IPS-11a (cell line): Measurements from ENCODE around the gene GSK3B.

Experiments
- H3K4me3 ChIP-seq: one replicate; pipeline ENCODE4 v1.5.1; 2013; ENCODE audit warnings: low read depth, low read length, control low read depth

The GSK3B gene

DNA sequence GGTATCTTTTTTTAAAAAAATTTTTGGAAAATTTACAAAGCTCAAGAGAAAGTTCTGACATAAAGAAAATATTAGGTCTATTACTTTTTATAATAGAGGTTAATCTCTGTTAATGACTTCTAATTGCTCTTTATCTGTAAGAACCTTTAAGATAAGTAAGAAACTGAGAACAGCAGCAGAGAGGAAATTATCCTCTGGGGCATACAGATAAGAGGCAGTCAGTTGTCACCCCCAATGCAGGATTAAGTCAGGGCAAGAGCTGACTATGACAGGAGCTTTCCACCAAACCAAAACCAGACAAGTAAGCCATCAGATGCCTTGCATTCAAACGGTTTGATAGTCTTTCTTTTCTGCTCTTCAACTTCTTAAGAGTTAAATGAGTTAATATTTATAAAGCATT is 149.0 kb downstream of the GSK3B start:
- no peak overlapping the region for H3K4me3 ChIP-seq

DNA sequence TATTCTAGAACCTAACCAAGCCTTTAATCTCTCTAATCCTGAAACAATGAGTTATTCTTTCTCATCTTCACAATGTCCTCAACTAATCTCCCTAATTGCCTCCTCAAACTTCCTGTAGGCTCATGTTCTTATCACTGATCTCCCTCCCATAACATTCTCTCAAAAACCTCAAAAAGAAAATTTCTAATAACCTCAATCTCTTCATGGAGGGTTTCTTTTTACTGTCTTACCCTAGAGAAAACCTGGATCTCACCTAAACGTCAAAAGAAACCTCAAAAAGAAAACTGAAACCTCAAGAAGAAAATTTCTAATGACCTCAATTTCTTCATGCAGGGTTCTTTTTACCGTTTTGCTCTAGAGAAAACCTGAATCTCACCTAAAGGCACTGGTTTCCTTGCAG is 150.2 kb downstream of the GSK3B start:
- H3K4me3 ChIP-seq = no peak overlapping the region

DNA sequence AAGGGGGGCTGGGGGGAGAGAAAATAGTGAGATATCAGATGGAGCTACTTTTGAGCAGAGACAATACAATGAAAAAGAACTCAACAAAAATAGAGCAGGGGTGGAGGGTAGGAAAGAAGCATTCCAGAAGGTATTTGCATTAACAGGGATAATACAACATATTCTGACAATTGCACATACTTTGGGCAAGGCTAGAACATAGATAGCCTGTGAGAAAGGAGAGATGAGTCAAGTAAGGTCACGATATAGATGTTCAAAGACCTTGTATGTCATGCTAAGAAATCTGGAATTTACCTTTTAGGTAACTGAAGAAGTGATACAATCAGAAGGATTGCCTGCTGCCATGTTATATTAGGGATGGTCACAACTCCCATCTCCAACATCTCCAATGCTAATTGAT is 155.2 kb downstream of the GSK3B start:
- H3K4me3 ChIP-seq = no peak overlapping the region

- no peak overlapping the region for H3K4me3 ChIP-seq
Measured at GRCh38 chr3:119937229-119937628, 157.0 kb downstream of the GSK3B start.

- H3K4me3 ChIP-seq = no peak overlapping the region
Measured at GRCh38 chr3:119934249-119934648, 160.0 kb downstream of the GSK3B start.

DNA sequence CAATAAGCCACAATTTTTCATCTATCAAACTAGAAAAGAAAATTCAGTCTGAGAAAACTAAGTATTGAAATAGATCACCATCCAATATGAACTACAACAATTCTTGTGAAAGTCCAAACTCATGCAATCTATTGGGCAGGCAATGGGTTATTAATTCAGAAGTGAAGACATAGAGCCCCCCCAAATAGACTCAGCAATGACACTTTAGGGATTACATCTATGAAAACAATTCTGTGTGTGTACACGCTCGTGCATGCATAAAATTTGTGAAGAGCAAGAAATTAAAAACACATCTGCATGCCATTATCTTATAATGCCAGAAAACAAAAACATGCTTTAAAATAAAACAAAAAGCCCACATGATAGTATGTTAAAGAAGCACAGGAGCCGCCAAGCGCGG is 161.0 kb downstream of the GSK3B start:
- no peak overlapping the region for H3K4me3 ChIP-seq

DNA sequence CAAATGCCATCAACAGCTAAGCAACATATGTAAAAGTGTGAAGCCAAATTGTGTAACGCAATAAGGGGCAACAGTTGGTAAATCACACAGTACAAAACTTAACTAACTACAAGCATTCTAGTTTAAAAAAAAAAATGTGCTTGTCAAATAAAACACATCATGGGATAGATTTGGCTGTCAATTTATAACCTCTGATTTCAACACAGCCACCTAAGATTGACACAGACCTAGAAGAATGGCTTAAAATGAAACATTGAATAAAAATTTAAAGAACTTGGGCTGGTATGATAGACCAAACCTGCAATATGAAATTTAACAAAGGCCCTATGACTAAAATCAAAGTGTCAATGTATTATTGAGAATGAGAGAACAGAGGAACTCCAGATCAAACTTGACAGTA is 164.0 kb downstream of the GSK3B start:
- no peak overlapping the region for H3K4me3 ChIP-seq

GRCh38 chr3:119927190-119927589 is 167.1 kb downstream of the GSK3B start:
- no peak overlapping the region for H3K4me3 ChIP-seq

- no peak overlapping the region for H3K4me3 ChIP-seq
Measured at GRCh38 chr3:119924111-119925094, 169.8 kb downstream of the GSK3B start.

- no peak overlapping the region for H3K4me3 ChIP-seq
Measured at GRCh38 chr3:119918992-119919933, 175.0 kb downstream of the GSK3B start.

DNA sequence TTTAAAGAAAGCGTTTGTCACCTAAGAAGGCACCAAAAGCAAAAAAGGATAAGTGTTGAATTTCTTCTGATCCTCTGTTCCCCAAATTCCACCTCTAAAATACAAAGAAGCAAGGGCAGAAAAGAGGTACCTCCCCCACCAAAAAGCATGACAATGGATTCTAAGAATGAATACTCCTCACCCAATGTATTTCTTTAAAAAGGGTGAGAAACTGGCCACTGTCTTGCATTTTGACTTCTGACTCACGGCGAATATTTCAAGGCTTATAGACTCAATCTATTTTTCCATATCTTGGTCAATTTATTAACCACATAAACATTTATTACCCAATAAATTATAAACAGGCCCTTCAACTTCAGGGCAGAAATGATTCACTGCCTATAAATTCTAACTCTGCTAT is 181.2 kb downstream of the GSK3B start:
- no peak overlapping the region for H3K4me3 ChIP-seq

DNA sequence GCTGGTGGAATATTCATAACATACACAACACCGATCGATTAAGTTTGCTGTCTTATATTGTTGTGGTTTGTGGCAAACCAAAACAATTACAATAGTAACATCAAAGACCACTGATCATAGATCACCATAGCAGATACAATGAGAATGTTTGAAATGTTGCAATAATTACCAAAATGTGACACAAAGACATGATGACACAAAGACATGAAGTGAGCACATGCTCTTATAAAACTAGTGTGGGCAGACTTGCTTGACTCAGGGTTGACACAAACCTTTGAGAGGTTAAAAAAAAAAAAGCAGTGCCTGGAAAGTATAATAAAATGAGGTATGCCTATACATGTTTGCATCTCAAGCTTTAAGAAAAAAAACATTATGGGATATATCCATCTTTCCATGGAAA is 182.0 kb downstream of the GSK3B start:
- H3K4me3 ChIP-seq = no peak overlapping the region

GRCh38 chr3:119911748-119912147 is 182.5 kb downstream of the GSK3B start:
- no peak overlapping the region for H3K4me3 ChIP-seq

DNA sequence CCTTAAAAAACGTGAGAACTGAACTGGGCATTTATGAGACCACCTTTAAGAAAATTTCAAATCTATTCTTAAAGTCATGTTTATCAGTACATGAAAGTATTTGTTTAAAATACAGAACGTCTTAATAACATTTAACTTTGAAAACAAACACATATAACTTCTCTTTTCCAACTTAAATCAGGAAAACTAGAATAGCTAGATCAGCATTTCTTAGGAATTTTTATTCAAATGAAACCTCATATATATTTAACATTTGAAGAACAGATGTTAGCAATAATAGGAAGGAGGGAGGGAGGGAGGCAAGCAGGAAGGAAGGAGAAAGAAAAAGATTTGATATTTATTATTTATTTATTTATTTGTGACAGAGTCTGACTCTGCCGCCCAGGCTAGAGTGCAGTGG is 192.2 kb downstream of the GSK3B start:
- no peak overlapping the region for H3K4me3 ChIP-seq

DNA sequence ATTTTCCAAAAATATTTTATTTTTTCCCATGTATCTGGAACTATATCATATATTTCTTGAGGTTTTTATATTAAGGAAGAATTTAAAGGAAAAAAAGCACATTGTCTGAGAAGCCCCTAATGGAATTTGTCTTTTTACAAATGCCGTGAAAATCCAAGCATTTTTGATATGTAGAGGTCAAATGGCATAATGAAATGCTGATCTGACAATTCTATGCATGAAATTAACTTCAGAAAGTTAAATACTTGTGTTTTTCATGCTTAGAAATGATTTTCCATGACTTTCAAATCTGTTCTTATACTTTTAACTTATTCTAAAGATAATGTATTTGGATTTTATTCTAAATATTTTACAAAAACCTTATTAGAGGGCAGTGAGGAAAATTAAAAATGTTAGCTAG is 193.1 kb downstream of the GSK3B start:
- H3K4me3 ChIP-seq = no peak overlapping the region

DNA sequence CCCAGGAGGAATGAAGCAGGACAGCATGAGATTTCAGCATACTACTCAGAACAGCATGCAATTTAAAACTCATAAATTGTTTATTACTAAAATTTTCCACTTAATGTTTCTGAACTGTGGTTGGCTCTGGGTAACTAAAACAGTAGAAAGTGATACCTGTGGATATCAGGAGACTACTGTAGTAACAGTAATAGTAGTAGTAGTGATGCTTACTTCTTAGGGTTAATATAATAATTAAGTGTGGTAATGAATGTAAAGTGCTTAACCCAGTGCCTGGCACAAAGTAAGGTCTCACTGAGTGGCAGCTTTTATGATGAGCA is 195.1 kb downstream of the GSK3B start:
- H3K4me3 ChIP-seq = no peak overlapping the region

- no peak overlapping the region for H3K4me3 ChIP-seq
Measured at GRCh38 chr3:119898478-119899191, 195.6 kb downstream of the GSK3B start.

DNA sequence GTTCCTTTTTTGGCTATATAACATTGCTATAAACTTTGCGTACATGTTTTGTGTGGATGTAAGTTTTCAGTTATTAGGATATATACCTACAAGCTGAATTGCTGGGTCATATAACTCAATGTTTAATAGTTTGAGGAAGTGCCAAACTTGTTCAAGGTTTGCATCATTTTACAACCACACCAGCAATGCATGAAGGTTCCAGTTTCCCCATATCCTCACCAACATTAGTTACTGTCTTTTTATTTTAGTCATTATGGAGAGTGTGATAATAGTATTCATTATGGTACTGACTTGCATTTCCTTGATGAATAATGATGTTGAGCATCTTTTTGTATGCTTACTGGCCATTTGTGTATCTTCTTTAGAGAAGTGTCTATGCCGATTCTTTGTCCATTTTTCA is 200.1 kb downstream of the GSK3B start:
- no peak overlapping the region for H3K4me3 ChIP-seq

DNA sequence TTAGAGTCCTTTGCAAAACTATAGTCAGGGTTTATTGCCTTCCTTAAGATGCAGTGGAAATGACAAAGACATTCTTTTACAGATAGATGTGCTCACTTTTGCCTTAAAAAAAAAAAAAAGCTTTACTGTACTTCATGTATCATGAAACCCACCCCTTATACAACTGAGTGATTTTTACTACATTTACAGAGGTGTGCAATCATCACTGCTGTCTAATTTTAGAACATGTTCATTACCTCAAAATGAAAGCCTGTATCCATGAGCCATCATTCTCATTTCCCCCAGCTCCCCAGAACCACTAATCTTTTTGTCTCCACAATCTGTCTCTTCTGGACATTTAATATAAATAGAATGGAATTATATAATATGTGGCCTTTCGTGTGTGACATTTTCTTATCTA is 200.5 kb downstream of the GSK3B start:
- H3K4me3 ChIP-seq = no peak overlapping the region

GRCh38 chr3:119891944-119892721 is 202.1 kb downstream of the GSK3B start:
- H3K4me3 ChIP-seq = no peak overlapping the region
